Spleen (tissue), 7 donors: Measurements from ENCODE around the gene TGM1.

Experiments used
- CTCF ChIP-seq, 11 experiments: fragments of 200-600 bp in 7 of 11; fragments of 450-650 bp in 4 of 11; sonication (generic) in 4 of 11; IDR thresholded peaks in 8 of 11; conservative IDR thresholded peaks in 3 of 11; 1 replicate in 7 of 11; 2 replicates in 4 of 11; pipeline versions ENCODE4 v1.4.0 to v1.8.0; 2016 to 2021; ENCODE audit warnings: antibody characterized with exemption in 11 of 11, inconsistent platforms in 4 of 11, mild to moderate bottlenecking in 1 of 11
- POLR2AphosphoS5 ChIP-seq, 3 donors: sonication (generic); formaldehyde crosslinking; IDR thresholded peaks; one replicate each; pipeline ENCODE4 v1.5.1; 2017; ENCODE audit warnings: antibody characterized with exemption in 3 of 3
- donor health status: DM: no; HTN: no; CAD: no; lungs with moderate emphysema.
- donor health status: DM: no; HTN: no; CAD: no.
- donor health status: DM: no; HTN: no; CAD: no.

DNA sequence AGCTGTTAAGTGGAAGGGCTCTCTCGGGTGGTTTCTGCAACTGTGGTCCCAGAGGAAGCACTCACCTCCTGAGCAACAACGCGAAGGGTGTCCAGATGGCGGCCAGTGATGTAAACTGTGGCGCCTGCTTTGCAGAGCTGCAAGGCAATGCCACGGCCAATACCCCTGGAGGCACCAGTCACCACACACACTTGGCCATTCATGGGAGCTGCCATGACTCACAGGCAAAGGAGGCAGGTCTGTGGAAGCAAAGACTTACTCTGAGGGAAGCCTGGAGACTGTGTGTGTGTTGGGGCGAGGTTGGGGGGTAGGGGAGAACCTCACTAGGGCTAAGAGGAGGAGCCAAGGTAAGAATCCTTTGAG is 35.9 kb upstream of the TGM1 start:
- no peak for TF ChIP-seq CTCF (IDR thresholded peaks at IDR 0.05 in 8 of 11, conservative IDR thresholded peaks at IDR 0.05 in 3 of 11)
- TF ChIP-seq POLR2AphosphoS5 (IDR thresholded peaks at IDR 0.05) = no peak
